ENCODE measurements around the gene KLHDC8B.

DNA sequence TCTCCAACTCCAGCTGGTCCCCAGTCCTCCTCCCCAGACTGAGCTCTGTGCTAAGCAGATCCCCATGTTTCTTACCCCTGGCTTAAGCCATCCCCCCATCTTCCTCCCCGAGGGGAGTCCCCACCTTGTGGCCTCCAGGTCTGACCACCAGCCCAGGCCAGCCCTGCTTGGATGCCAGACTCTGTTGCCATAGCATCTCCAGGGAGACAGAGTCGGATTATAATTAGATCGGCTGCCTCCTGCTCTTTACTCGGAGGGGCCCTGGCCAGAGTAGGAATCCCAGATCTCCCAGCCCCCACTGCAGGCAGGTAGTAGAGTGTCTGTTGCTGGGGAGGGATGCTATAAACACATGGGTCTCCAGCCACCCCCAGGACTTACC is 2.4 kb downstream of the KLHDC8B start:
- TF ChIP-seq, protein P1, sequence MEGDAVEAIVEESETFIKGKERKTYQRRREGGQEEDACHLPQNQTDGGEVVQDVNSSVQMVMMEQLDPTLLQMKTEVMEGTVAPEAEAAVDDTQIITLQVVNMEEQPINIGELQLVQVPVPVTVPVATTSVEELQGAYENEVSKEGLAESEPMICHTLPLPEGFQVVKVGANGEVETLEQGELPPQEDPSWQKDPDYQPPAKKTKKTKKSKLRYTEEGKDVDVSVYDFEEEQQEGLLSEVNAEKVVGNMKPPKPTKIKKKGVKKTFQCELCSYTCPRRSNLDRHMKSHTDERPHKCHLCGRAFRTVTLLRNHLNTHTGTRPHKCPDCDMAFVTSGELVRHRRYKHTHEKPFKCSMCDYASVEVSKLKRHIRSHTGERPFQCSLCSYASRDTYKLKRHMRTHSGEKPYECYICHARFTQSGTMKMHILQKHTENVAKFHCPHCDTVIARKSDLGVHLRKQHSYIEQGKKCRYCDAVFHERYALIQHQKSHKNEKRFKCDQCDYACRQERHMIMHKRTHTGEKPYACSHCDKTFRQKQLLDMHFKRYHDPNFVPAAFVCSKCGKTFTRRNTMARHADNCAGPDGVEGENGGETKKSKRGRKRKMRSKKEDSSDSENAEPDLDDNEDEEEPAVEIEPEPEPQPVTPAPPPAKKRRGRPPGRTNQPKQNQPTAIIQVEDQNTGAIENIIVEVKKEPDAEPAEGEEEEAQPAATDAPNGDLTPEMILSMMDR (IDR thresholded peaks at IDR 0.05; ENCODE audit: low read depth, low read length, missing input control), result no peak
- TF ChIP-seq, protein P2, sequence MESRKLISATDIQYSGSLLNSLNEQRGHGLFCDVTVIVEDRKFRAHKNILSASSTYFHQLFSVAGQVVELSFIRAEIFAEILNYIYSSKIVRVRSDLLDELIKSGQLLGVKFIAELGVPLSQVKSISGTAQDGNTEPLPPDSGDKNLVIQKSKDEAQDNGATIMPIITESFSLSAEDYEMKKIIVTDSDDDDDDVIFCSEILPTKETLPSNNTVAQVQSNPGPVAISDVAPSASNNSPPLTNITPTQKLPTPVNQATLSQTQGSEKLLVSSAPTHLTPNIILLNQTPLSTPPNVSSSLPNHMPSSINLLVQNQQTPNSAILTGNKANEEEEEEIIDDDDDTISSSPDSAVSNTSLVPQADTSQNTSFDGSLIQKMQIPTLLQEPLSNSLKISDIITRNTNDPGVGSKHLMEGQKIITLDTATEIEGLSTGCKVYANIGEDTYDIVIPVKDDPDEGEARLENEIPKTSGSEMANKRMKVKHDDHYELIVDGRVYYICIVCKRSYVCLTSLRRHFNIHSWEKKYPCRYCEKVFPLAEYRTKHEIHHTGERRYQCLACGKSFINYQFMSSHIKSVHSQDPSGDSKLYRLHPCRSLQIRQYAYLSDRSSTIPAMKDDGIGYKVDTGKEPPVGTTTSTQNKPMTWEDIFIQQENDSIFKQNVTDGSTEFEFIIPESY (IDR thresholded peaks at IDR 0.05), result no peak
- TF ChIP-seq TAF1 (conservative IDR thresholded peaks at IDR 0.05), result no peak
